ENCODE measurements around the gene GOLT1A. TPM values are rescaled to one million over a fixed set of nuclear protein-coding genes. Genes with fewer than 3 reads are reported as not detected.
A peak's percentile ranks its signal among the peaks of the same experiment; 100 is the strongest.

The GOLT1A gene
- total RNA-seq, 2 donors from 2014 or later, result 6.7 to 13.6 TPM

DNA sequence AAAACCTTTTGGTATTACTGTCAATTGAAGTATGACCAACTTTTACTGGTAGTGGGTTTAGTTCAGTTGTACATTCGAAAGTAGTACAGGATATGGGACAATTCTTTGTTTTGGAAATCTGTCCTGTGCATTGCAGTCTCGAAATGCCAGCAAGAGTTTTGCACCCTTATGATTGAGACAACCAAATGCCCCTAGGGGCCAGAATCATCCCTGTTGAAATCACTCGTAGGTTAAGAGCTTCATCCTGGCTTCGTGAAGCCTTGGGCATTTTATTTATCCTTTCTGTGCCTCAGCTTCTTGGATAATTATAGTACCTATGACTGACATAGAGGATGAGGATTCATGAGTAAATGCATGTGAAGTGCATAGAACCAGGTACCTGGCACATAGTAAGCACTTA lies 2.4 kb upstream of the GOLT1A start:
- Histone ChIP-seq H3K4me1 (no peaks in the 10 kb centered on the region), H3K27ac (no peak overlapping the region), H3K9ac (ENCODE audit: low read depth in 2 of 2, low read length in 2 of 2) (no peak overlapping the region), H3K9me3 (no peaks in the 10 kb centered on the region), H3K36me3 (no peaks in the 10 kb centered on the region), H3K27me3 (no peaks in the 10 kb centered on the region), H3K4me3 (no peak overlapping the region)
- TF ChIP-seq, protein P1, sequence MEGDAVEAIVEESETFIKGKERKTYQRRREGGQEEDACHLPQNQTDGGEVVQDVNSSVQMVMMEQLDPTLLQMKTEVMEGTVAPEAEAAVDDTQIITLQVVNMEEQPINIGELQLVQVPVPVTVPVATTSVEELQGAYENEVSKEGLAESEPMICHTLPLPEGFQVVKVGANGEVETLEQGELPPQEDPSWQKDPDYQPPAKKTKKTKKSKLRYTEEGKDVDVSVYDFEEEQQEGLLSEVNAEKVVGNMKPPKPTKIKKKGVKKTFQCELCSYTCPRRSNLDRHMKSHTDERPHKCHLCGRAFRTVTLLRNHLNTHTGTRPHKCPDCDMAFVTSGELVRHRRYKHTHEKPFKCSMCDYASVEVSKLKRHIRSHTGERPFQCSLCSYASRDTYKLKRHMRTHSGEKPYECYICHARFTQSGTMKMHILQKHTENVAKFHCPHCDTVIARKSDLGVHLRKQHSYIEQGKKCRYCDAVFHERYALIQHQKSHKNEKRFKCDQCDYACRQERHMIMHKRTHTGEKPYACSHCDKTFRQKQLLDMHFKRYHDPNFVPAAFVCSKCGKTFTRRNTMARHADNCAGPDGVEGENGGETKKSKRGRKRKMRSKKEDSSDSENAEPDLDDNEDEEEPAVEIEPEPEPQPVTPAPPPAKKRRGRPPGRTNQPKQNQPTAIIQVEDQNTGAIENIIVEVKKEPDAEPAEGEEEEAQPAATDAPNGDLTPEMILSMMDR (IDR thresholded peaks at IDR 0.05), result no peak
- intact Hi-C loops (cut with DNase I), result no loop called here
- DNase-seq, result no peak

DNA sequence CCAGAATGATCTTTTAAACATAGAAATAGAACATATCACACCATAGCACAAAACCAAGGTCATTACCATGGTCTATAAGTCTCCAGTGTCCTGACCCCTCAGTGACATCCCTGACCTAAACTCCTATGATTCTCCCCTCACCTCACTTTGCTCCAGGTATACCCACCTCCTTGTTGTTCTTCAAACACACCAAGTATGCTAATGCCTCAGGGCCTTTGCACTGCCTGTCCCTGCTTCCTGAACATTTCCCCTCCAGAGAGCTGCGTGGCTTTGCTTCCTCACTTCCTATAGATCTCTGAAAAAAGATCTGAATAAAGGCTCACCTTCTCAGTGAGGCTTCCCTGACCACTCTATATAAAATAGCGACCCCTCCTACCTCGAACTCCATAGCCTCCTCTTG lies 1.1 kb downstream of the GOLT1A start:
- TF ChIP-seq, protein P1 (IDR thresholded peaks at IDR 0.05), result no peak
- intact Hi-C loops (cut with DNase I), result loop anchor here (5.0 kb wide), 1 partner anchor 150 kb away; no protein-coding TSS in a partner anchor
- no peak for DNase-seq
- no peaks in the 10 kb centered on the region for H3K36me3 ChIP-seq
- no peak overlapping the region for H3K27ac ChIP-seq
- H3K27me3 ChIP-seq, result no peaks in the 10 kb centered on the region
- H3K9me3 ChIP-seq, result no peaks in the 10 kb centered on the region
- no peak overlapping the region for H3K9ac ChIP-seq (ENCODE audit: low read depth in 2 of 2, low read length in 2 of 2)
- no peaks in the 10 kb centered on the region for H3K4me1 ChIP-seq
- H3K4me3 ChIP-seq, result no peak overlapping the region

DNA sequence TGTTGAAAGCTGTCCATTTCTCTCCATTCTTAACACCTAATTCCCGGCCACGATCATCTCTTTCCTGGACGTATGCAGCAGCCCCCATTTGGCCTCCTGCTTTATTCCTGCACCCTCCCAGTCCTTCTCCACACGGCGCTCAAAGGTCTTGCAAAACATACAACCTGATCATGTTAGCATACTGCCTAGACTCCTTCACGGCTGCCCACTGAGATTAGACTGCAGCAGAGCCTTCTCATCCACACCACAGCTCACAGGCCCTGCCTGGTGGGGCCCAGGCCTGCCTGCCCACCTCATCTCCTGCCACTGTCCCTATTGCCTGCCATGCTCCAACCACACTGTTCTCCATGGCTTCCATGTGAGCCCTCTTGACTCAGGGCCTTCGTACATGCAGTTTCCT lies 2.7 kb downstream of the GOLT1A start:
- Histone ChIP-seq H3K9me3 (no peaks in the 10 kb centered on the region), H3K4me3 (no peak overlapping the region), H3K27me3 (no peaks in the 10 kb centered on the region), H3K27ac (no peak overlapping the region), H3K9ac (ENCODE audit: low read depth in 2 of 2, low read length in 2 of 2) (no peak overlapping the region), H3K4me1 (no peaks in the 10 kb centered on the region), H3K36me3 (no peaks in the 10 kb centered on the region)
- TF ChIP-seq, protein P1 (IDR thresholded peaks at IDR 0.05), result no peak
- intact Hi-C loops (cut with DNase I), result loop anchor here (5.0 kb wide), 1 partner anchor 151 kb away; no protein-coding TSS in a partner anchor
- no peak for DNase-seq

- Histone ChIP-seq H3K36me3 (no peaks in the 10 kb centered on the region), H3K4me3 (no peak overlapping the region), H3K27ac (no peak overlapping the region), H3K4me1 (no peaks in the 10 kb centered on the region), H3K9ac (ENCODE audit: low read depth in 2 of 2, low read length in 2 of 2) (no peak overlapping the region), H3K9me3 (no peaks in the 10 kb centered on the region), H3K27me3 (no peaks in the 10 kb centered on the region)
- TF ChIP-seq, protein P1 (IDR thresholded peaks at IDR 0.05), result peak; percentile 86
- DNase-seq, result peak; percentile 79
- intact Hi-C loops (cut with DNase I), result loop anchor here (5.0 kb wide), 1 partner anchor 45 kb away; no protein-coding TSS in a partner anchor
These were observed 6.6 kb downstream of the GOLT1A start for GRCh38 chr1:204207136-204207616.

GRCh38 chr1:204206121-204206520 lies 7.7 kb downstream of the GOLT1A start:
- TF ChIP-seq, protein P1 (IDR thresholded peaks at IDR 0.05), result no peak
- intact Hi-C loops (cut with DNase I), result loop anchor here (5.0 kb wide), 1 partner anchor 44 kb away; no protein-coding TSS in a partner anchor

More at GRCh38 chr1:204206121-204206520, 7.7 kb downstream of the GOLT1A start:
- Histone ChIP-seq H3K4me3 (no peak overlapping the region), H3K9ac (ENCODE audit: low read depth in 2 of 2, low read length in 2 of 2) (no peak overlapping the region), H3K27ac (no peak overlapping the region), H3K36me3 (no peaks in the 10 kb centered on the region), H3K27me3 (no peaks in the 10 kb centered on the region), H3K9me3 (no peaks in the 10 kb centered on the region), H3K4me1 (no peaks in the 10 kb centered on the region)
- no peak for DNase-seq

Data from colonic mucosa (tissue), 4 donors.